SK-N-SH (cell line): ENCODE measurements around the gene TNPO1. TPM values are rescaled to one million over a fixed set of nuclear protein-coding genes. Genes with fewer than 3 reads are reported as not detected.

Experiments
- CTCF ChIA-PET: fragments of 300-600, 350-600 bp; formaldehyde crosslinking; extraction: SDS; loops from one replicate; lab custom pipeline; 2021; lab: Yijun Ruan, JAX
- POLR2A ChIA-PET: fragments of 350-600 bp; sonication (Branson Sonifier 250); formaldehyde crosslinking; extraction: SDS; loops from one replicate; lab custom pipeline; 2020; ENCODE audit warnings: antibody characterized with exemption, inconsistent platforms; lab: Yijun Ruan, JAX
- DNase-seq: peaks from one replicate; pipeline ENCODE4 v3.0.0; 2012
- H2AFZ ChIP-seq: fragments of 200-600 bp; sonication (generic); 2 replicates; pipeline ENCODE4 v1.8.1; 2016; ENCODE audit warnings: antibody characterized with exemption, mild to moderate bottlenecking, low read depth
- H3F3A ChIP-seq: fragments of 200-600 bp; sonication (generic); replicated peaks from 2 replicates; pipeline ENCODE3; 2016; ENCODE audit warnings: antibody characterized with exemption, mild to moderate bottlenecking; ENCODE audit not compliant: insufficient read depth
- H3K27ac ChIP-seq, 2 experiments: fragments of 200-500 bp in 1 of 2; fragments of 200-600 bp in 1 of 2; sonication (Bioruptor generic) in 1 of 2; sonication (generic), shearing (Covaris generic) in 1 of 2; 2 replicates each; pipeline versions ENCODE4 v1.5.1 to v1.6.1; 2014 to 2016; ENCODE audit warnings: low read depth in 2 of 2, inconsistent platforms in 1 of 2, low read length in 1 of 2, mild to moderate bottlenecking in 1 of 2, mixed read lengths in 1 of 2
- H3K27me3 ChIP-seq: fragments of 200-600 bp; sonication (generic), shearing (Covaris generic); 2 replicates; pipeline ENCODE4 v1.6.1; 2016; ENCODE audit warnings: mixed run types; ENCODE audit not compliant: insufficient read depth
- H3K36me3 ChIP-seq, 2 experiments: fragments of 200-500 bp in 1 of 2; fragments of 200-600 bp in 1 of 2; sonication (Bioruptor generic) in 1 of 2; sonication (generic) in 1 of 2; replicated peaks in 1 of 2; 2 replicates each; pipeline versions ENCODE3 to v1.5.1; 2014 to 2016; ENCODE audit warnings: low read length in 1 of 2, mild to moderate bottlenecking in 1 of 2; ENCODE audit not compliant: insufficient read depth in 2 of 2, control insufficient read depth in 1 of 2
- H3K4me1 ChIP-seq, 2 experiments: fragments of 200-500 bp in 1 of 2; fragments of 200-600 bp in 1 of 2; sonication (Bioruptor generic) in 1 of 2; sonication (generic), shearing (Covaris generic) in 1 of 2; 2 replicates each; pipeline versions ENCODE4 v1.5.1 to v1.6.1; 2014 to 2016; ENCODE audit warnings: low read depth in 1 of 2, low read length in 1 of 2, mixed run types in 1 of 2; ENCODE audit not compliant: insufficient read depth in 2 of 2, control insufficient read depth in 1 of 2
- H3K4me2 ChIP-seq: fragments of 200-600 bp; sonication (generic), shearing (Covaris generic); 2 replicates; pipeline ENCODE4 v1.6.1; 2017; ENCODE audit warnings: mixed run types
- H3K4me3 ChIP-seq, 2 experiments: fragments of 200-500 bp in 1 of 2; fragments of 200-600 bp in 1 of 2; sonication (Bioruptor generic) in 1 of 2; sonication (generic), shearing (Covaris generic) in 1 of 2; 2 replicates each; pipeline versions ENCODE4 v1.5.1 to v1.8.1; 2014 to 2016; ENCODE audit warnings: low read depth in 2 of 2, inconsistent platforms in 1 of 2, low read length in 1 of 2, mild to moderate bottlenecking in 1 of 2, mixed read lengths in 1 of 2, moderate library complexity in 1 of 2
- H3K79me2 ChIP-seq: fragments of 200-600 bp; sonication (generic); 2 replicates; pipeline ENCODE4 v1.8.1; 2017; ENCODE audit warnings: mild to moderate bottlenecking; ENCODE audit not compliant: insufficient read depth
- H3K9ac ChIP-seq: fragments of 200-600 bp; sonication (generic); 2 replicates; pipeline ENCODE4 v1.6.1; 2017; ENCODE audit warnings: mixed run types
- H3K9me2 ChIP-seq: fragments of 200-600 bp; sonication (generic); 2 replicates; pipeline ENCODE4 v1.6.1; 2017; ENCODE audit warnings: mixed run types
- H3K9me3 ChIP-seq: fragments of 200-600 bp; sonication (generic); 2 replicates; pipeline ENCODE4 v1.6.1; 2017; ENCODE audit warnings: mixed run types, mild to moderate bottlenecking, moderate library complexity
- H4K20me1 ChIP-seq: fragments of 200-600 bp; sonication (generic); 2 replicates; pipeline ENCODE4 v1.6.1; 2017; ENCODE audit warnings: mild to moderate bottlenecking, mixed run types; ENCODE audit not compliant: insufficient read depth
- CHD2 ChIP-seq: fragments of 150-350 bp; IDR thresholded peaks from 2 replicates; pipeline ENCODE4 v1.6.1; 2018; ENCODE audit warnings: low read length; ENCODE audit not compliant: partially characterized antibody
- ELF1 ChIP-seq: IDR thresholded peaks from 2 replicates; pipeline ENCODE4 v1.4.0; 2012
- EP300 ChIP-seq, 2 experiments: IDR thresholded peaks; 2 replicates each; pipeline versions ENCODE4 v1.4.0 to v1.6.1; 2012; ENCODE audit warnings: borderline replicate concordance in 1 of 2, low read depth in 1 of 2, low read length in 1 of 2
- FOSL2 ChIP-seq: IDR thresholded peaks from 2 replicates; pipeline ENCODE4 v1.4.0; 2012; ENCODE audit warnings: low read depth, mild to moderate bottlenecking, moderate library complexity, borderline replicate concordance
- FOXJ3 ChIP-seq: sonication (generic); formaldehyde crosslinking; IDR thresholded peaks from 2 replicates; pipeline ENCODE4 v1.5.1; 2020; ENCODE audit warnings: mild to moderate bottlenecking, missing genetic modification reagents
- GATA2 ChIP-seq: sonication (generic); formaldehyde crosslinking; IDR thresholded peaks from 2 replicates; pipeline ENCODE4 v1.5.0; 2020; ENCODE audit warnings: mild to moderate bottlenecking, missing genetic modification reagents
- JUND ChIP-seq: IDR thresholded peaks from 2 replicates; pipeline ENCODE4 v1.4.0; 2012
- MEF2A ChIP-seq: IDR thresholded peaks from 2 replicates; pipeline ENCODE4 v1.4.0; 2012; ENCODE audit warnings: low read depth, borderline replicate concordance
- MXI1 ChIP-seq: IDR thresholded peaks from 2 replicates; pipeline ENCODE4 v1.6.1; 2012; ENCODE audit warnings: mild to moderate bottlenecking, low read depth, low read length, improper control_type of control experiment
- NFIC ChIP-seq: IDR thresholded peaks from 2 replicates; pipeline ENCODE4 v1.4.0; 2012; ENCODE audit warnings: borderline replicate concordance
- RCOR1 ChIP-seq: fragments of 150-350 bp; IDR thresholded peaks from 2 replicates; pipeline ENCODE4 v1.6.1; 2017; ENCODE audit warnings: antibody characterized with exemption, low read length
- RFX5 ChIP-seq: IDR thresholded peaks from 2 replicates; pipeline ENCODE4 v1.6.1; 2012; ENCODE audit warnings: mild to moderate bottlenecking, improper control_type of control experiment, low read length
- RXRA ChIP-seq: IDR thresholded peaks from 2 replicates; pipeline ENCODE4 v1.4.0; 2012; ENCODE audit warnings: low read depth, mild to moderate bottlenecking, borderline replicate concordance
- SMC3 ChIP-seq: IDR thresholded peaks from 2 replicates; pipeline ENCODE4 v1.6.1; 2012; ENCODE audit warnings: low read depth, low read length, improper control_type of control experiment
- YY1 ChIP-seq: IDR thresholded peaks from 2 replicates; pipeline ENCODE4 v1.4.0; 2012; ENCODE audit warnings: low read depth, mild to moderate bottlenecking
- WGBS: methylation state at CpG from one replicate; pipeline ENCODE4 v1.1.6; 2017; ENCODE audit warnings: low lambda C conversion rate; 5-methylcytosine and 5-hydroxymethylcytosine counted together
- polyA plus RNA-seq, 3 experiments: library from polyadenylated mRNA; depleted of rRNA; stranded (reverse); fragments of >200 nt; gene quantifications; 2 replicates each; pipeline ENCODE4 v1.2.3, GENCODE V29; 2012
- TF ChIP-seq, protein P1 (sequence below): IDR thresholded peaks from 2 replicates; pipeline ENCODE4 v1.4.0; 2012; ENCODE audit warnings: low read depth, borderline replicate concordance
- TF ChIP-seq, protein P2 (sequence below): IDR thresholded peaks from 2 replicates; pipeline ENCODE4; 2012
- TF ChIP-seq, protein P3 (sequence below): IDR thresholded peaks from 2 replicates; pipeline ENCODE4 v1.4.0; 2012; ENCODE audit warnings: low read depth, borderline replicate concordance

TNPO1 gene
- polyA plus RNA-seq, 1 of the 3 experiments (the other 2 are of a cell fraction), result 19.9 TPM

DNA sequence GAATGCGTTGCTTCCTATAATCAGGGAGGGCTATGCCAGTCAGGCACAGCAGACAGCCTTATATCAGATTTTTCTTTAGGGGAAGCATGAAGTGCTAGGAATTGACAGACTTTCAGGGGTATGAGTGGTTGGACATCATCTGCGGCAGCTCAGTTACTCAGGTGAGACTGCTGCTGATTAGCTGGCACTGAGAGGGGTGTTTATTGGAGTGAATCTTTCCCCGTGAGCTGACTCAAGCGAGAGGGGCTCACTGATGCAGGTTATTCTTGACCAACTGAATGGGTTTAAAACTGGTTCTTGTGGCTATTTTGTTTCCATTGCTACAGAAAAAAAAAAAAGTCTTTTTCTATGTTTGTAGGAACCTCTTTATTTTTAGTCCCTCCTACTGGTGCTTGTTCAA is 46.2 kb upstream of the TNPO1 start:
- TF ChIP-seq RCOR1 (no peak), SMC3 (no peak), MXI1 (no peak), RFX5 (no peak), FOSL2 (no peak), ELF1 (no peak), JUND (no peak), YY1 (no peak), RXRA (no peak), EP300 (IDR thresholded peaks at IDR 0.05; ENCODE audit: borderline replicate concordance in 1 of 2, low read depth in 1 of 2, low read length in 1 of 2) (no peak)
- TF ChIP-seq, protein P1, sequence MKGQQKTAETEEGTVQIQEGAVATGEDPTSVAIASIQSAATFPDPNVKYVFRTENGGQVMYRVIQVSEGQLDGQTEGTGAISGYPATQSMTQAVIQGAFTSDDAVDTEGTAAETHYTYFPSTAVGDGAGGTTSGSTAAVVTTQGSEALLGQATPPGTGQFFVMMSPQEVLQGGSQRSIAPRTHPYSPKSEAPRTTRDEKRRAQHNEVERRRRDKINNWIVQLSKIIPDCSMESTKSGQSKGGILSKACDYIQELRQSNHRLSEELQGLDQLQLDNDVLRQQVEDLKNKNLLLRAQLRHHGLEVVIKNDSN, result no peak
- CTCF ChIA-PET, result interaction anchor here (1.6 kb wide), 1 partner anchor 13 kb away, joined by 3 read pairs; no protein-coding TSS in a partner anchor
- Histone ChIP-seq H2AFZ (no peak overlapping the region), H3K9me2 (no peaks in the 10 kb centered on the region), H3K27ac (no peak overlapping the region), H3K9ac (no peak overlapping the region), H3K79me2 (no peaks in the 10 kb centered on the region), H3K4me3 (no peak overlapping the region), H3K27me3 (no peaks in the 10 kb centered on the region; the same call in 1 of the 2 replicates), H3K4me2 (no peak overlapping the region), H3K9me3 (no peaks in the 10 kb centered on the region), H3F3A (no peaks in the 10 kb centered on the region), H4K20me1 (no peaks in the 10 kb centered on the region), H3K4me1 (peaks cover 0 to 15% of the 10 kb centered on the region in 2 experiments; a peak in 2 of 4 replicates), H3K36me3 (no peaks in the 10 kb centered on the region)
- POLR2A ChIA-PET, result no interaction called here
- DNase-seq, result no peak
- WGBS, result 89% methylated on average over 4 of the region's 4 CpGs

DNA sequence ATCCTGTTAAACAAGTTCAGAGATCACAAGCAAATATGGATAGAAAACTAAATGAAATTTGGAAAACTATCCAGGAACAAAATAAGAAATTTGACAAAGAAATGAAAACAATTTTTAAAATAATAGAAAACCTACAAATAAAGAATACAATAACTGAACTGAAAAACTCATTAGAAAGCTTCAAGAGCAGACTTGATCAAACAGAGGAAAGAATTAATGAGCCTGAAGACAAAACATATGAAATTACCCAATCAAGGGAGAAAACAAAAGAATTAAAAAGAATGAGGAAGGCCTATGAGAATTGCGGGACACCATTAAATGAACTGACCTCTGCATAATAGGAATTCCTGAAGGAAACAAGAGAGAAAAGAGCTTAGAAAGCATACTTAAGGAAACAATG is 39.8 kb upstream of the TNPO1 start:
- Histone ChIP-seq H3K9me2 (no peaks in the 10 kb centered on the region), H3K79me2 (no peaks in the 10 kb centered on the region), H3K9me3 (peaks cover 14% of the 10 kb centered on the region; the same call in 1 of the 2 replicates), H3K4me1 (peaks cover 0 to 3% of the 10 kb centered on the region in 2 experiments; a peak in 2 of 4 replicates), H2AFZ (no peak overlapping the region), H3F3A (no peaks in the 10 kb centered on the region), H3K4me3 (no peak overlapping the region), H3K27me3 (no peaks in the 10 kb centered on the region; the same call in 1 of the 2 replicates), H3K36me3 (no peaks in the 10 kb centered on the region), H3K9ac (no peak overlapping the region), H4K20me1 (no peaks in the 10 kb centered on the region), H3K4me2 (no peak overlapping the region), H3K27ac (no peak overlapping the region)
- WGBS, result 76% methylated on average over 1 of the region's 1 CpG
- no peak for DNase-seq
- ChIA-PET CTCF (interaction anchor here (0.7 kb wide), 1 partner anchor 9 kb away, joined by 3 read pairs; no protein-coding TSS in a partner anchor), POLR2A (no interaction called here)
- TF ChIP-seq ELF1, result no peak
- no peak for TF ChIP-seq GATA2
- no peak for TF ChIP-seq MEF2A
- TF ChIP-seq EP300 (IDR thresholded peaks at IDR 0.05; ENCODE audit: borderline replicate concordance in 1 of 2, low read depth in 1 of 2, low read length in 1 of 2), result no peak

DNA sequence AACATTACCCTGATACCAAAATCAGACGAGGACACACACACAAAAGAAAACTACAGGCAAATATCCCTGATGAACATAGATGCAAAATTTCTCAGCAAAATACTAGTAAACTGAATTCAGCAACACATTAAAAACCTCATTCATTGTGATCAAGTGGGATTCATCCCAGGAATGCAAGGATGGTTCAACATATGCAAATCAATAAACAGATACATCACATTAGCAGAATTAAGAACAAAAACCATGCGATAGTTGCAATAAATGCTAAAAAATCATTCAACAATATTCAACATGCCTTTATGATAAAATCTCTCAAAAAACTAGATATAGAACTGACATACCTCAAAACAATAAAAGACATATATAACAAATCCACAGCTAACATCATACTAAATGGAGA is 36.9 kb upstream of the TNPO1 start:
- H3K27ac ChIP-seq, result no peak overlapping the region
- ChIA-PET CTCF (no interaction called here), POLR2A (no interaction called here)
- H3K4me1 ChIP-seq, result no peaks in the 10 kb centered on the region
- H3K4me2 ChIP-seq, result no peak overlapping the region
- H3K79me2 ChIP-seq, result no peaks in the 10 kb centered on the region
- WGBS, result 50% methylated on average over 2 of the region's 2 CpGs
- TF ChIP-seq FOXJ3 (CRISPR knock-in tag) (no peak), FOSL2 (no peak), NFIC (no peak), RFX5 (no peak), CHD2 (no peak)
- TF ChIP-seq, protein P2, sequence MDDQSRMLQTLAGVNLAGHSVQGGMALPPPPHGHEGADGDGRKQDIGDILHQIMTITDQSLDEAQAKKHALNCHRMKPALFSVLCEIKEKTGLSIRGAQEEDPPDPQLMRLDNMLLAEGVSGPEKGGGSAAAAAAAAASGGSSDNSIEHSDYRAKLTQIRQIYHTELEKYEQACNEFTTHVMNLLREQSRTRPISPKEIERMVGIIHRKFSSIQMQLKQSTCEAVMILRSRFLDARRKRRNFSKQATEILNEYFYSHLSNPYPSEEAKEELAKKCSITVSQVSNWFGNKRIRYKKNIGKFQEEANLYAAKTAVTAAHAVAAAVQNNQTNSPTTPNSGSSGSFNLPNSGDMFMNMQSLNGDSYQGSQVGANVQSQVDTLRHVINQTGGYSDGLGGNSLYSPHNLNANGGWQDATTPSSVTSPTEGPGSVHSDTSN, result no peak
- TF ChIP-seq, protein P3, sequence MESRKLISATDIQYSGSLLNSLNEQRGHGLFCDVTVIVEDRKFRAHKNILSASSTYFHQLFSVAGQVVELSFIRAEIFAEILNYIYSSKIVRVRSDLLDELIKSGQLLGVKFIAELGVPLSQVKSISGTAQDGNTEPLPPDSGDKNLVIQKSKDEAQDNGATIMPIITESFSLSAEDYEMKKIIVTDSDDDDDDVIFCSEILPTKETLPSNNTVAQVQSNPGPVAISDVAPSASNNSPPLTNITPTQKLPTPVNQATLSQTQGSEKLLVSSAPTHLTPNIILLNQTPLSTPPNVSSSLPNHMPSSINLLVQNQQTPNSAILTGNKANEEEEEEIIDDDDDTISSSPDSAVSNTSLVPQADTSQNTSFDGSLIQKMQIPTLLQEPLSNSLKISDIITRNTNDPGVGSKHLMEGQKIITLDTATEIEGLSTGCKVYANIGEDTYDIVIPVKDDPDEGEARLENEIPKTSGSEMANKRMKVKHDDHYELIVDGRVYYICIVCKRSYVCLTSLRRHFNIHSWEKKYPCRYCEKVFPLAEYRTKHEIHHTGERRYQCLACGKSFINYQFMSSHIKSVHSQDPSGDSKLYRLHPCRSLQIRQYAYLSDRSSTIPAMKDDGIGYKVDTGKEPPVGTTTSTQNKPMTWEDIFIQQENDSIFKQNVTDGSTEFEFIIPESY, result no peak
- no peaks in the 10 kb centered on the region; the same call in 1 of the 2 replicates for H3K27me3 ChIP-seq
- peaks cover 14% of the 10 kb centered on the region; the same call in 1 of the 2 replicates for H3K9me3 ChIP-seq
- no peaks in the 10 kb centered on the region for H4K20me1 ChIP-seq
- no peaks in the 10 kb centered on the region for H3K36me3 ChIP-seq
- no peak overlapping the region; the same call in 1 of the 2 replicates for H2AFZ ChIP-seq
- no peaks in the 10 kb centered on the region for H3K9me2 ChIP-seq
- no peak overlapping the region for H3K9ac ChIP-seq
- no peak overlapping the region for H3K4me3 ChIP-seq
- no peak for DNase-seq
- no peaks in the 10 kb centered on the region for H3F3A ChIP-seq
